Coronary artery (tissue), 2 donors: ENCODE measurements around the gene PODXL2.

Experiments
- DNase-seq: peaks from one replicate; pipeline ENCODE4 v3.0.0-alpha.2; 2017; ENCODE audit warnings: low spot score
- H3K27ac ChIP-seq, 2 donors: fragments of 200-600 bp; sonication (generic); one replicate each; pipeline ENCODE4 v1.5.1; 2016 to 2019
- H3K4me3 ChIP-seq: fragments of 200-600 bp; sonication (generic); 2 replicates; pipeline ENCODE4 v1.5.1; 2016; ENCODE audit warnings: mild to moderate bottlenecking, moderate library complexity
- CTCF ChIP-seq: fragments of 200-600 bp; sonication (generic); IDR thresholded peaks from one replicate; pipeline ENCODE4 v1.5.1; 2019; ENCODE audit warnings: antibody characterized with exemption

PODXL2 gene

GRCh38 chr3:127709320-127710060, 80.5 kb downstream of the PODXL2 start:
- TF ChIP-seq CTCF = no peak
- Histone ChIP-seq H3K4me3 (no peak overlapping the region), H3K27ac (peak overlapping the region; percentile 9 to 25)
- DNase-seq = peak; percentile 41

GRCh38 chr3:127710155-127710941, 81.4 kb downstream of the PODXL2 start:
- peak; percentile 66 for DNase-seq
- TF ChIP-seq CTCF = no peak
- Histone ChIP-seq H3K27ac (no peak overlapping the region), H3K4me3 (no peak overlapping the region)

- TF ChIP-seq CTCF = no peak
- H3K4me3 ChIP-seq = no peak overlapping the region
- peak; percentile 66 for DNase-seq
- H3K27ac ChIP-seq = no peak overlapping the region
Measured at GRCh38 chr3:127711021-127711695, 82.2 kb downstream of the PODXL2 start.

GRCh38 chr3:127711896-127712295, 82.9 kb downstream of the PODXL2 start:
- peak overlapping the region in 1 of 2 donors; percentile 77 for H3K27ac ChIP-seq
- no peak for TF ChIP-seq CTCF
- no peak overlapping the region for H3K4me3 ChIP-seq
- DNase-seq = peak; percentile 12

- no peak for TF ChIP-seq CTCF
- Histone ChIP-seq H3K4me3 (no peak overlapping the region), H3K27ac (peak overlapping the region in 1 of 2 donors; percentile 77)
- DNase-seq = no peak
Measured at GRCh38 chr3:127712461-127712860, 83.5 kb downstream of the PODXL2 start.

GRCh38 chr3:127712881-127713771, 84.1 kb downstream of the PODXL2 start:
- peak overlapping the region; percentile 36 to 77 for H3K27ac ChIP-seq
- no peak for DNase-seq
- H3K4me3 ChIP-seq = no peak overlapping the region
- no peak for TF ChIP-seq CTCF
